ENCODE measurements around the gene JMJD7.

JMJD7 gene

DNA sequence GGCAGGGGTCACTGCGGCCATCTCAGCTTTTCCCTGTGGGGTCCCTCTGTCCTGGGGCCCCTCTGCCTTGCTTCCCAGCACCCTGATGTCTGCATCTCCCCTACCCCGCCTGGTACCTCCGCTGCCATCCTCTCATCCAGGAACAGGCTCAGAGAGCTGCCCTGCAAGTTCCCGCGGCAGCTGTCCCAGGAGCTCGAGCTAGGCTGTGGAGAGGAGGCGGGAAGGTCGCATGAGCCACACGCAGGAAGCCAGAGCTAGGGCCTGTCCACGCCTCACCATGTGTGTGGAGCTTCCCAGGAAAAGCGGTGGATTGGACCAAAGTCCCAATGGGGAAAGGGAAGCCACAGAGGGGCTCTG lies 23.3 kb downstream of the JMJD7 start:
- FAIRE-seq (no peak), DNase-seq (ENCODE audit: insufficient read length) (no peak)
- no peak for TF ChIP-seq POLR2AphosphoS5 (IDR thresholded peaks at IDR 0.05; ENCODE audit: low read depth, low read length)
- TF ChIP-seq POLR2A (IDR thresholded peaks at IDR 0.05; ENCODE audit: low read depth, low read length) = no peak
- TF ChIP-seq TAF1 (IDR thresholded peaks at IDR 0.05; ENCODE audit: borderline replicate concordance, low read depth, low read length) = no peak

DNA sequence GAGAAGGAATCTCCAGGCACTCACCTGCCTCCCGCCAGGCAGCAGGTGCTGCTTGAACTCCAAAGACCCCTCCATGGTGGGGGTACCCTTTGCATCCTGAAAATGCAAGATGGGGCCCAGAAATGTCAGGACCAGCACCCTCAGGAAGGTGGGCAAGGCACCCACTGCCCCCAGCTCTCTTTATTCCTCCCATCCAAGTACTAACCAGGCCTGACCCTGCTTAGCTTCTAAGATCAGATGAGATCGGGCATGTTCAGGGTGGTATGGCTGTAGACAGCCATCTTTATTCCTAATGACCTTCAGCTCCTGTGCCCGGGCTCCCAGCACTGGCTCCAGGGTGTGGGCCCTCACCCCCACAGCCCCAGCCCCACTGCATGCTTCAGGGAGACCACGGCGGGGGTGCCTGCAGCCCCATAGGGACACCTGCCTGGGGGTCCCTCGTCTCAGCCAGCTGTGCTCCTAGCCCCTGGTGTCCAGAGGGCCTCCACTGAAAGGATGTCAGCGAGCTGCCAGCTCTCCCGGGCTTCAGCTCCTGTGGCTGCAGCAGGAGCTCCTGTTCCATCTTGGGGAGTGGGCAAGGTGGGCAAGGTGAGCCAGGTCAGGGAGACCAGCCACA lies 24.0 kb downstream of the JMJD7 start:
- DNase-seq (ENCODE audit: insufficient read length) (no peak), FAIRE-seq (no peak)
- TF ChIP-seq POLR2A (IDR thresholded peaks at IDR 0.05; ENCODE audit: low read depth, low read length) = no peak
- no peak for TF ChIP-seq TAF1 (IDR thresholded peaks at IDR 0.05; ENCODE audit: borderline replicate concordance, low read depth, low read length)
- TF ChIP-seq POLR2AphosphoS5 (IDR thresholded peaks at IDR 0.05; ENCODE audit: low read depth, low read length) = no peak

DNA sequence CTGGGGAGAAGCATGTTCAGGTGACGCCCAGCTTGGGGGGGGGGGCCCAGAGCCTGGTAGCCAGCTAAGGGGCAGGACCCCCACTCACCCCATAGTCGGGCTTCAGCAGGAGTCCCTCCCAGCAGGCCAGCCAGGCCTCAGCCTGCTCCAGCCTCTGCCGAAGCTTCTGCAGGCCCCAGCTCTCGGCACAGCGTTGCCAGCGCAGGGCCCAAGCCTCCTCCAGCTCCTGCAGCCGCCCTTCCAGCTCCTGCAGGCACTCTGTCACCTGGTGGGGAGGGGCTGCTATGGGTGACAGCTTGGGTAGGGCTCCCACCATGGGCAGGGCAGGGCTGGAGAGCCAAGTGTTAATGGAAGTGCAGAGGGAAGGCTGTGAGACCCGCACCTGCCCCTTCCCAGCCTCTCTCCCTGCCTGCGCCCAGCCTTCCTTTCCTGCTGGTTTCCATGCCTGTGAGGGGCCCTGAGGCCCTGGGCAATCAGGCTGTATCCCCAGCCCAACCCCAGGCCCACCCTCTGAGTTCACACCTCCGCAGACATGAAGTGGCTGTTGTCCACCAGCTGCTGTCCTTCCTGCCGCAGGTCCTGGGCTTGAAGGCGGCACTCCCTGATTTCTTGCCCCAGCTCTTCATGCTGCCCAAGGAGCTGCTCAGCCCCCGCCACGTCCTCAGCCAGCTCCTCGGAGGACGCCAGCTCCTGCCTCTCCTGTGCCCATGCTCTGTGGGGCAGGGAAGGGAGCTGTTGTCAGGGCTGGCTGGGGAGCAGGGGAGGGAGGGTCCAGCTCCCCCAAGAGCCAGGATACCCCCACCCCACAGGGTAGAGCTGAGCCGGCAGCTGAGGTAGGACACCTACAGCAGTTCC lies 25.1 kb downstream of the JMJD7 start:
- FAIRE-seq (no peak), DNase-seq (ENCODE audit: insufficient read length) (no peak)
- TF ChIP-seq TAF1 (IDR thresholded peaks at IDR 0.05; ENCODE audit: borderline replicate concordance, low read depth, low read length) (no peak), POLR2A (IDR thresholded peaks at IDR 0.05; ENCODE audit: low read depth, low read length) (no peak), POLR2AphosphoS5 (IDR thresholded peaks at IDR 0.05; ENCODE audit: low read depth, low read length) (no peak)

- no peak for TF ChIP-seq POLR2AphosphoS5 (IDR thresholded peaks at IDR 0.05; ENCODE audit: low read depth, low read length)
- no peak for TF ChIP-seq POLR2A (IDR thresholded peaks at IDR 0.05; ENCODE audit: low read depth, low read length)
- no peak for TF ChIP-seq TAF1 (IDR thresholded peaks at IDR 0.05; ENCODE audit: borderline replicate concordance, low read depth, low read length)
- FAIRE-seq (no peak), DNase-seq (ENCODE audit: insufficient read length) (no peak)
These were observed 25.9 kb downstream of the JMJD7 start for GRCh38 chr15:41853831-41854230.

DNA sequence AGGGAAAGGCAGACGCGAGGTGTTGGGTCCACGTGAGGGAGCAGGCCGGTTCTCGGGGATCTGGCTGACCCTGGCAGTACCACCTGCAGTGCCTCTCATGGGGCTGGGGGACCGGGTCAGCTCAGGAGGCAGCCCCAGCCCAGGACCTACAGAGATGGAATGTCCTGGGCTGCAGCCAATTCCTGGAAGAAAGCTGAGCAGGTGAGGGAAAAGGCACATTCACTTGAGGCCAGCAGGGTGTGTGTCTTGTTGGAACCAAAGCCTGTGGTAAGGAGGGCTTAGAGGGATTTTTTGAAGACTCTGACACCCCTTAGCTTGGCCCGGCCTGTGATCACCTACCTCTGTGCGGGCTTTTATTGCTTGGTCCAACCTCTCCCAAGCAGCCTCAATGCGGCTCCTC lies 26.6 kb downstream of the JMJD7 start:
- FAIRE-seq (no peak), DNase-seq (ENCODE audit: insufficient read length) (no peak)
- TF ChIP-seq TAF1 (IDR thresholded peaks at IDR 0.05; ENCODE audit: borderline replicate concordance, low read depth, low read length) = no peak
- TF ChIP-seq POLR2AphosphoS5 (IDR thresholded peaks at IDR 0.05; ENCODE audit: low read depth, low read length) = no peak
- TF ChIP-seq POLR2A (IDR thresholded peaks at IDR 0.05; ENCODE audit: low read depth, low read length) = no peak

DNA sequence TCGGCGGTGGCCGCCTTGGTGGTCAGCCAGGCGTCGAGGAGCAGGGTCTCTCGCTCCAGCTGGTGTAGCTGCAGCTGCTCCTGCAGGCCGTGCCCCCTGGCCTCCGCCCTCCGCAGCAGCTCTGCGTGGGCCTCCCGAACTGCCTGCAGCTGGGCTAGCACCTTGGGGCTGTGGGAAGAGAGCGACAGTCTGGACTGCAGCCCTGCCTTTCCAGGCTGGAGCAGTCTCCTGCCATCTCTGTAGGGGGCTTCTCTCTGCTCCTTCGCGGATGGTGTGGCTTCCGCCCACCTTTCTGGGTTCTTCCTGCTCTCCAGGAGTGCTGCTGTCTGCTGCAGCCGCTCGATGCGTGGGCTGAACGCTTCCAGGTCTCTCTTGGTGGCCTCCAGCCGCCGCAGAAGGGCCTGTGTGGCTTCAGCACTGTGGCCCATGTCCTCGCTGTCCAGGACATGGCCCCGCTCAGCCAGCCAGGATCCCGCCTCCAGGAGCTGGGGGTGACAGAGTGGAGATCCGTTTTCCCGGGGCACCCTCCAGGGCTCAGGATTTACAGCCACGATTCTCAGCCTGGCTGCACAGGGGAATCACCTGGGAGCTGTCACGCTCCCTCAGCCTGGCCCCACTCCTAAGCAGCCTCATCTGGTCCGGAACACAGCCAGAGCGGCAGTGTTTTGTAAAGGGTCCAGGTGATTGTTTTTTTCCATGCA lies 27.5 kb downstream of the JMJD7 start:
- DNase-seq (ENCODE audit: insufficient read length) (no peak), FAIRE-seq (no peak)
- TF ChIP-seq TAF1 (IDR thresholded peaks at IDR 0.05; ENCODE audit: borderline replicate concordance, low read depth, low read length) (no peak), POLR2AphosphoS5 (IDR thresholded peaks at IDR 0.05; ENCODE audit: low read depth, low read length) (no peak), POLR2A (IDR thresholded peaks at IDR 0.05; ENCODE audit: low read depth, low read length) (no peak)

DNA sequence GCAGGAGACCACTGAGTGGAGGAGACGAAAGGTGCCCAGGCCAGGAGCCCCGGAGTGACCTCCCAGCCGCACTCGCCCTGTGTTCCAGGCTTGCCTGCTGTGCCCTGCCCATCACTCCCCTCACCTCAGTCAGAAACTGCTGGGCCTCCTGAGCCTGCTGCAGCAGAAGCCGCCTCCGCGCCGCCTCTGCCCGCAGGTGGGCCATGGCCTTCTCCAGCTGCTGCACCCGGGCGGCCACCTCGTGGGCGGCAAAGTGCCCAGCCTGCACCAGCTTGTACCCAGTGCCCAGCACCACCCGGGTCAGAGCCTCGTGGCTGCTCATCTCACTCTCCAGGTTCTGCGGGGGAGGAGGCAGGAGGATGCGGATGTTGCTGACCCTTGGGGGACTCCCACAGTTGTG lies 28.4 kb downstream of the JMJD7 start:
- no peak for TF ChIP-seq POLR2A (IDR thresholded peaks at IDR 0.05; ENCODE audit: low read depth, low read length)
- TF ChIP-seq TAF1 (IDR thresholded peaks at IDR 0.05; ENCODE audit: borderline replicate concordance, low read depth, low read length) = no peak
- TF ChIP-seq POLR2AphosphoS5 (IDR thresholded peaks at IDR 0.05; ENCODE audit: low read depth, low read length) = no peak
- no peak for DNase-seq (ENCODE audit: insufficient read length)
- no peak for FAIRE-seq

GRCh38 chr15:41856716-41857115 lies 28.8 kb downstream of the JMJD7 start:
- TF ChIP-seq TAF1 (IDR thresholded peaks at IDR 0.05; ENCODE audit: borderline replicate concordance, low read depth, low read length) (no peak), POLR2AphosphoS5 (IDR thresholded peaks at IDR 0.05; ENCODE audit: low read depth, low read length) (no peak), POLR2A (IDR thresholded peaks at IDR 0.05; ENCODE audit: low read depth, low read length) (no peak)
- no peak for DNase-seq (ENCODE audit: insufficient read length)
- FAIRE-seq = no peak

DNA sequence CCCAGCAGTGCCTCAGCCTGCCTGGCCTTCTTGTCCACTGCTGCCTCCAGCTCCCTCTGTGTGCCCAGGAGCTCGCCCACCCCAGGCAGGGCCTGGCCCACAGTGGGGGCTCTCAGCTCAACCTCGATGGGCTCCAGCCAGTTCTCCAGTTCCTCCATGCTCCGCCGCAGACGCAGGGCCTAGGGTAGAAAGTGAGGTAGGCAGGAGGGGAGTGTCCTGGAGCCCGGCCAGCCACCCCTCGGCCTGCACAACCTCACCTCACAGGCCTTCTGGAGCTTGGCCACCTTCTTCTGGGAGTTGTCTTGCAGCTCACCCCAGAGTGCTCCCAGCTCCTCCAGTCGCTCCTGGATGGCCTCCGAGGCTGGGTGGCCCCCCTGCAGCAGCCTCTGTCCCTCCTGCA lies 29.4 kb downstream of the JMJD7 start:
- FAIRE-seq = no peak

DNA sequence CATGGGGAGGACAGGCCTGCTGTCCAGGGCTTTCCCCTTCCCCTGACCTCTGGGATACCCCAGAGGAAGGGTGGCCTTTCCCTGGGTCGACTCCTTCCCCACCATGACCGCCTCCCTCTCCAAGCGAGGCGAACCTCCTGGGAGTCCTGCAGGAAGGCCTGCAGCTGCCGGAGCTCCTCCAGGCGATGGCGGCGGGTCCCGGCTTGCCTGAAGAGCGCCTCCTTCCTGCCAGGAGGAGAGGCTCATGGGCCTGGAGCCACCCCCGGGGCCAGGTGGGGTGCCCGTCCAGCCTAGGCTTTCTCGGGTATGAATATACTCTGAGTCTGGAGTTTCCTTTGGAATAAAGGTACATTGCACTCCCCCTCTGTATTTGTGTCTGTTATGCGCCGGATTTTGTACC lies 30.9 kb downstream of the JMJD7 start:
- no peak for DNase-seq (ENCODE audit: insufficient read length)
- no peak for FAIRE-seq
- TF ChIP-seq TAF1 (IDR thresholded peaks at IDR 0.05; ENCODE audit: borderline replicate concordance, low read depth, low read length) (no peak), POLR2A (IDR thresholded peaks at IDR 0.05; ENCODE audit: low read depth, low read length) (no peak), POLR2AphosphoS5 (IDR thresholded peaks at IDR 0.05; ENCODE audit: low read depth, low read length) (no peak)

More for the DNA sequence above, 29.4 kb downstream of the JMJD7 start:
- DNase-seq (ENCODE audit: insufficient read length) = no peak
- TF ChIP-seq TAF1 (IDR thresholded peaks at IDR 0.05; ENCODE audit: borderline replicate concordance, low read depth, low read length) (no peak), POLR2A (IDR thresholded peaks at IDR 0.05; ENCODE audit: low read depth, low read length) (no peak), POLR2AphosphoS5 (IDR thresholded peaks at IDR 0.05; ENCODE audit: low read depth, low read length) (no peak)

DNA sequence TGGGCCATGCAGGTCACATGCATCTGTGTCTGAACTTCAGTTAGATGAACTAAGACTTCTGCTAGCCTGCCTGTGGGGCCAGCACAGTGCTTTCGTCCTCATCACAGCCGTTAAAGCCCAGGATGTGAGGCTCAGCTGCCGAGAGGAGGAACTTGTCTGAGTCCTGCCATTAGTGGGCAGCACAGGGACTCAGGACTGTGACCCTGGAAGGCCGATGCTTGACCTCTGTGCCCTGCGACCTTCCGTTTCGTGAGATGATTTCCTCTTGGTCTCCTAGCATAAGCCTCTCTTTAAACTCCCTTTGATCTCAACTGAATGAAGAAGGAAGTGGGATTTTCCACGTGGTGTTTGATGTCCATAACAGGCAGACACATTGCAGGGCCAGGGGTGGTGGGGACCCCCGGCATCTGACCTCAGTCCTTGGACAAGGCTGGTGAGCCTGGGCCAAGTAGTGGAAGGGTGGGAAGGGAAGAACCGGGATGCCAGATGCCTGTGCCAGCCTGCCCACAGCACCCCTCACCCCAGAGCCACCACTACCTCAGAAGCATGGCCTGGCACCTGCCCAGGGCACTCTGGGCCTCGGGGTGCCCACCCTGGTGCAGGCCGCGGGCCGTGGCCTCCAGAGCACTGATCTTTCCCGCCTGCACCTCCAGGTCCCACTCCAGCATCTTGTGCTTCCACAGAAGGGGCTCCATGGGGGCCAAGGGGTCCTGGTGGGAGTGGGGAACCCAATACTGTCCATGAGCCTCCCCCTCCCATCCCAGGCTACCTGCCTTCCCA lies 32.3 kb downstream of the JMJD7 start:
- TF ChIP-seq POLR2AphosphoS5 (IDR thresholded peaks at IDR 0.05; ENCODE audit: low read depth, low read length) (no peak), TAF1 (IDR thresholded peaks at IDR 0.05; ENCODE audit: borderline replicate concordance, low read depth, low read length) (no peak), POLR2A (IDR thresholded peaks at IDR 0.05; ENCODE audit: low read depth, low read length) (no peak)
- DNase-seq (ENCODE audit: insufficient read length) = no peak
- FAIRE-seq = no peak
